ENCODE results near the gene LTBP2. TPM values are rescaled to one million over a fixed set of nuclear protein-coding genes. Genes with fewer than 3 reads are reported as not detected.
A peak's percentile ranks its signal among the peaks of the same experiment; 100 is the strongest.

Gene LTBP2
- 0.04 TPM in 1 of 2 replicates, not detected in the other for total RNA-seq (2014; rRNA removed; shearing (Covaris generic); ENCODE audit: low replicate concordance)

DNA sequence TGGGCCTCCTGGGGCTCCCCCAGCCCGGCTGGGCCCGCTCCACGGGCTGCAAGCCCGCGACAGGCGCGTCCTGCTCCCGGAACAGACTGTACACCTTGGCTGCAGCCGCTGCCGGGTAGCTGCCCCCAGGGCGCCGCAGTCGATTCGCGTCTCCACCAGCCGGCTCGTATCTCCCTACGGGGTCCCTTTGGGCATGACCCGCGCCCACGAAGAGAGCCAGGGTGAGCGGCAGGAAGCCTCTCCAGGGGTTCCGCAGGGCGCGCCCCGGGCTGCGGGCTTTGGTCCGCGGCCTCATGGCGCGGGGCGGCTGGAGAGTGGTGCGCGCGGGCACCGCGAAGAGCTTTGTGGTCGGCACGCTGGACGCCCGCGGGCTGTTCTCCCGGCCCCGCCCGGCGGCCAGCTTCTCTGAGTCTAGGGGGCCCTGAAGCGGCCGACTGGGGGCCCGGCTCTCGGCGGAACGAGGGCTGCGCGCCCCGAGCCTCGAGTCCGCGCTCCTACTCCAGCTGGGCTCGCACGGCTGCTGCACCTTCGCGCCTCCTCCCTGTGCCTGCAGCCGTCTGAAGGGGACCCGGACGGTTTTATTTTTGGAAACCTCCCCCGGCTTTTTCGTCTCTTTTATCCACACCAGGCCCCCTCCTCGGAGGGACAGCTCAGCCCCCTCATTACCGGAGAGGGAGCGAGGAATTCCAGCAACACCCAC lies at the start of gene LTBP2:
Gene LTBP2, minus strand, starts transcription at position 588 of the 700 bp plus-strand sequence. Its CDS starts 293 bp downstream, at position 295.
- Histone ChIP-seq H3K27me3 (ENCODE audit: low read length) (no peaks in the 10 kb centered on the region), H3K4me2 (ENCODE audit: low read depth, low read length, poor library complexity, severe bottlenecking) (peak within 1 kb of the TSS; percentile 17), H3K27ac (ENCODE audit: low read length) (no peak within 1 kb of the TSS), H3K4me1 (ENCODE audit: low read length) (peaks cover 13% of the 10 kb centered on the region), H4K20me1 (ENCODE audit: insufficient read depth, low read depth, low read length) (no peaks in the 10 kb centered on the region), H3K4me3 (ENCODE audit: low read length) (no peak within 1 kb of the TSS), H2AFZ (ENCODE audit: low read length) (no peak within 1 kb of the TSS), H3K36me3 (ENCODE audit: insufficient read depth, low read length) (no peaks in the 10 kb centered on the region), H3K79me2 (ENCODE audit: low read length) (no peaks in the 10 kb centered on the region), H3K9me2 (replicated peaks; ENCODE audit: insufficient read depth, low read length) (no peaks in the 10 kb centered on the region), H3K9me3 (ENCODE audit: low read length) (no peaks in the 10 kb centered on the region), H3K9ac (ENCODE audit: low read length) (no peak within 1 kb of the TSS)
- DNase-seq: no peak

- Histone ChIP-seq H3K9me2 (replicated peaks; ENCODE audit: insufficient read depth, low read length) (no peaks in the 10 kb centered on the region), H3K4me2 (ENCODE audit: low read depth, low read length, poor library complexity, severe bottlenecking) (no peak overlapping the region), H3K9ac (ENCODE audit: low read length) (no peak overlapping the region), H2AFZ (ENCODE audit: low read length) (no peak overlapping the region), H3K36me3 (ENCODE audit: insufficient read depth, low read length) (peaks cover 33% of the 10 kb centered on the region; the same call in 1 of the 2 replicates), H3K9me3 (ENCODE audit: low read length) (no peaks in the 10 kb centered on the region), H3K4me1 (ENCODE audit: low read length) (no peaks in the 10 kb centered on the region), H3K27me3 (ENCODE audit: low read length) (no peaks in the 10 kb centered on the region), H4K20me1 (ENCODE audit: insufficient read depth, low read depth, low read length) (no peaks in the 10 kb centered on the region), H3K4me3 (ENCODE audit: low read length) (no peak overlapping the region), H3K79me2 (ENCODE audit: low read length) (no peaks in the 10 kb centered on the region), H3K27ac (ENCODE audit: low read length) (no peak overlapping the region)
- no peak for DNase-seq
Measured at GRCh38 chr14:74660863-74661262, 48.8 kb upstream of the LTBP2 start.

- no peak overlapping the region for H3K4me3 ChIP-seq (ENCODE audit: low read length)
- H3K27ac ChIP-seq (ENCODE audit: low read length): no peak overlapping the region
- H3K4me2 ChIP-seq (ENCODE audit: low read depth, low read length, poor library complexity, severe bottlenecking): no peak overlapping the region
- H3K9me3 ChIP-seq (ENCODE audit: low read length): no peaks in the 10 kb centered on the region
- no peaks in the 10 kb centered on the region for H3K9me2 ChIP-seq (replicated peaks; ENCODE audit: insufficient read depth, low read length)
- no peak overlapping the region for H3K9ac ChIP-seq (ENCODE audit: low read length)
- H3K27me3 ChIP-seq (ENCODE audit: low read length): no peaks in the 10 kb centered on the region
- H3K36me3 ChIP-seq (ENCODE audit: insufficient read depth, low read length): peaks cover 29% of the 10 kb centered on the region; the same call in 1 of the 2 replicates
- no peaks in the 10 kb centered on the region for H4K20me1 ChIP-seq (ENCODE audit: insufficient read depth, low read depth, low read length)
- H3K79me2 ChIP-seq (ENCODE audit: low read length): no peaks in the 10 kb centered on the region
- no peak for DNase-seq
- no peaks in the 10 kb centered on the region for H3K4me1 ChIP-seq (ENCODE audit: low read length)
- no peak overlapping the region for H2AFZ ChIP-seq (ENCODE audit: low read length)
Measured at GRCh38 chr14:74660167-74660566, 48.1 kb upstream of the LTBP2 start.

DNA sequence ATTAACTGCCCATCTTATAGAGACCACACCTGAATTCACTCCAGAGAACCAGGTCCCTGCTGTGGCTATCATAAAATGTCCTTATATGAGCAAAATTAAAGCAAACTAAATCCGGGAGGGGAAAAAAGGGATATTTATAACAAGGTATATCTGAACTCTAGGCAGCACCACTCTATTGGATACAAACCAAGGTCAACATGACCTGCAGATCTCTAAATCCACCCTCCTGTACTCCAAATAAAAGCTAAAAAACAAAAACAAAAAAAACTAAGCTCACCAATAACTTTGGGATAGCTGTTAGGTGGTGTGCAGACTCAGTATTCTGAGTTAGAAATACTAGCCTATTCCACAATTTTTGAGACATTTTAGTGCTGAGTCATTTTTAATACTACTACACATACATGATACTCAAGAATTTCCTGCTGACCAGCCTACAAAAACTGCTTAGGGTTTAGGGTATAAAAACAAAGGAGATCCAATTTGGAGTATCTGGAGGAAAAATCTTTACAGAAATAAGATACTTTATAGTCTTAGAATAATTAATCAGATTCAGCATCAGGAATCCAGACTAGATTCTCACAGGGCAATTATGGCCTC lies 46.6 kb upstream of the LTBP2 start:
- Histone ChIP-seq H2AFZ (ENCODE audit: low read length) (no peak overlapping the region), H3K4me2 (ENCODE audit: low read depth, low read length, poor library complexity, severe bottlenecking) (no peak overlapping the region), H4K20me1 (ENCODE audit: insufficient read depth, low read depth, low read length) (no peaks in the 10 kb centered on the region), H3K79me2 (ENCODE audit: low read length) (no peaks in the 10 kb centered on the region), H3K9ac (ENCODE audit: low read length) (no peak overlapping the region), H3K4me3 (ENCODE audit: low read length) (no peak overlapping the region), H3K36me3 (ENCODE audit: insufficient read depth, low read length) (peaks cover 21% of the 10 kb centered on the region; the same call in 1 of the 2 replicates), H3K4me1 (ENCODE audit: low read length) (no peaks in the 10 kb centered on the region), H3K27me3 (ENCODE audit: low read length) (no peaks in the 10 kb centered on the region), H3K9me3 (ENCODE audit: low read length) (no peaks in the 10 kb centered on the region), H3K27ac (ENCODE audit: low read length) (no peak overlapping the region), H3K9me2 (replicated peaks; ENCODE audit: insufficient read depth, low read length) (no peaks in the 10 kb centered on the region)
- no peak for DNase-seq

DNA sequence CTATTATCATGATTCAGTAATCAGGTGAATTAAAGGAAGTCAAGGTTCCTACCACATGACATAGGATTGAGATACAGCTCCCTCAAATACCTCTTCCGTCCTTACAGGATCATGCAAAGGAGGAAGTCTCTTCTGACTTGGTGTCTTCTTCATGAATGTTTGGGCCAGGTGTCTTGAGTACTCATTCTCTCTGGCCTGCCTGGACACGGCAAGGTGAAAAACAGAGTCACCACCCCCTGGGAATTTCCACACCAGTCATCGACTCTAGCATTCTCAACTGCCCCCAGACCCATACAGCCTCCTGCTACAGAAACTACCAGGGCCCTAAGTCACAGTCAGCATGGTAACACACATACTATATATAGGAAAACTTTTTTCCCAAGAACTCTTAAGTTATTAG lies 44.9 kb upstream of the LTBP2 start:
- no peaks in the 10 kb centered on the region for H4K20me1 ChIP-seq (ENCODE audit: insufficient read depth, low read depth, low read length)
- DNase-seq: no peak
- no peak overlapping the region for H3K4me3 ChIP-seq (ENCODE audit: low read length)
- H3K9ac ChIP-seq (ENCODE audit: low read length): no peak overlapping the region
- H3K79me2 ChIP-seq (ENCODE audit: low read length): no peaks in the 10 kb centered on the region
- H3K9me2 ChIP-seq (replicated peaks; ENCODE audit: insufficient read depth, low read length): no peaks in the 10 kb centered on the region
- no peaks in the 10 kb centered on the region for H3K27me3 ChIP-seq (ENCODE audit: low read length)
- peaks cover 15% of the 10 kb centered on the region; the same call in 1 of the 2 replicates for H3K36me3 ChIP-seq (ENCODE audit: insufficient read depth, low read length)
- H3K4me2 ChIP-seq (ENCODE audit: low read depth, low read length, poor library complexity, severe bottlenecking): no peak overlapping the region
- no peak overlapping the region for H3K27ac ChIP-seq (ENCODE audit: low read length)
- no peaks in the 10 kb centered on the region for H3K9me3 ChIP-seq (ENCODE audit: low read length)
- H2AFZ ChIP-seq (ENCODE audit: low read length): no peak overlapping the region
- H3K4me1 ChIP-seq (ENCODE audit: low read length): no peaks in the 10 kb centered on the region

DNA sequence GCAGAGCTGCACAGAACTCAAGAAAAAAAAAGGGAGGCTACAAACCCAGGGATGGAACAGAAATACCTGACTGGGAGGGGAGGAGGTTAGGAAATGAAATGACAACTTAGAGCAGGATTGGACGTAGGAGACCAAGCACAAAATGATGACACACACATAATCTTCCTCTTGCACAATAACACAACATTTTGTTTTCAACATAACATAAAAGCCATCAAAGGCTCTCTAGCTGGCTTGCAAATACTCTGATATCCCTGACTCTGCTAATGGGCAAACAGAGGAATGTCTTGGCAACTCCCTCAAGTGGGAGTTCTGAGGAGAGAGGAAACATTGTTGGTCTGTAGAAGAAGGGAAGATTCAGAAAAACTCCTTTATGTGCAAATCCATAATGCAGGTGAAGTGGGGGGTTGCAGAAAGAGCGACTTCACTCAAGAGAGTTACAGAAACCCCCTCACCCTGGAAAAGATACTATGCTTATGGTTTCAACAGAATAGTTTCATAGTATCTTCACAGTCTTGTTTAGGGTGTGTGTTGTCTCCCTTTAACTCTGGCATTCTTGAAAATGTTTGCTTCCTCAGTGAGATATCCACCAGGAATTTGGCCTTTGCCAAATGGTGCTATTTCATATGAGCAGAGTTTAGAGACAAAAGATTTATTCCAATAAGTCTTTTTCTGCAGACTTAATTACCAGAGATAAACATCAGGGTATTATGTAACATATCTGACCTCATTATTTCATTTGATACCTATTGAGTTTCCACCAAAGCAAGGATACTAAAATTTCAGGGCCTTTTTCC lies 43.8 kb upstream of the LTBP2 start:
- H3K4me2 ChIP-seq (ENCODE audit: low read depth, low read length, poor library complexity, severe bottlenecking): no peak overlapping the region

GRCh38 chr14:74654931-74655330 lies 42.9 kb upstream of the LTBP2 start:
- no peaks in the 10 kb centered on the region for H3K4me1 ChIP-seq (ENCODE audit: low read length)
- no peaks in the 10 kb centered on the region for H3K9me2 ChIP-seq (replicated peaks; ENCODE audit: insufficient read depth, low read length)
- H3K4me3 ChIP-seq (ENCODE audit: low read length): no peak overlapping the region
- no peaks in the 10 kb centered on the region for H3K79me2 ChIP-seq (ENCODE audit: low read length)
- H2AFZ ChIP-seq (ENCODE audit: low read length): no peak overlapping the region
- no peak overlapping the region for H3K9ac ChIP-seq (ENCODE audit: low read length)
- 0 out of 2 replicates have a peak, but pooled peaks cover 5% of the 10 kb centered on the region for H3K36me3 ChIP-seq (ENCODE audit: insufficient read depth, low read length)
- H3K9me3 ChIP-seq (ENCODE audit: low read length): no peaks in the 10 kb centered on the region
- no peak overlapping the region for H3K4me2 ChIP-seq (ENCODE audit: low read depth, low read length, poor library complexity, severe bottlenecking)
- H3K27ac ChIP-seq (ENCODE audit: low read length): no peak overlapping the region
- no peaks in the 10 kb centered on the region for H3K27me3 ChIP-seq (ENCODE audit: low read length)
- no peaks in the 10 kb centered on the region for H4K20me1 ChIP-seq (ENCODE audit: insufficient read depth, low read depth, low read length)
- DNase-seq: no peak

More for the DNA sequence above, 43.8 kb upstream of the LTBP2 start:
- Histone ChIP-seq H3K9me2 (replicated peaks; ENCODE audit: insufficient read depth, low read length) (no peaks in the 10 kb centered on the region), H3K27ac (ENCODE audit: low read length) (no peak overlapping the region), H3K36me3 (ENCODE audit: insufficient read depth, low read length) (peaks cover 9% of the 10 kb centered on the region; the same call in 1 of the 2 replicates), H2AFZ (ENCODE audit: low read length) (no peak overlapping the region), H3K4me1 (ENCODE audit: low read length) (no peaks in the 10 kb centered on the region), H3K27me3 (ENCODE audit: low read length) (no peaks in the 10 kb centered on the region), H3K4me3 (ENCODE audit: low read length) (no peak overlapping the region), H3K79me2 (ENCODE audit: low read length) (no peaks in the 10 kb centered on the region), H3K9me3 (ENCODE audit: low read length) (no peaks in the 10 kb centered on the region), H4K20me1 (ENCODE audit: insufficient read depth, low read depth, low read length) (no peaks in the 10 kb centered on the region), H3K9ac (ENCODE audit: low read length) (no peak overlapping the region)
- no peak for DNase-seq
